HEK293 (cell line): Measurements from ENCODE around the gene LIPK.

Experiments
- CTCF ChIA-PET: fragments of 350-600 bp; formaldehyde crosslinking; extraction: SDS; loops from one replicate; lab custom pipeline; 2021; ENCODE audit warnings: antibody characterized with exemption; lab: Yijun Ruan, JAX
- POLR2A ChIA-PET: fragments of 300-600 bp; formaldehyde crosslinking; extraction: SDS; loops from one replicate; lab custom pipeline; 2020; ENCODE audit warnings: antibody characterized with exemption, inconsistent platforms; lab: Yijun Ruan, JAX
- H3K27ac ChIP-seq: fragments of 200-500 bp; sonication (Bioruptor generic); 2 replicates; pipeline ENCODE4 v1.5.1; 2014; ENCODE audit warnings: low read depth, low read length, control low read depth, inconsistent platforms; ENCODE audit errors: extremely low read depth
- H3K36me3 ChIP-seq, 2 experiments: fragments of 200-500 bp in 1 of 2; sonication (Bioruptor generic) in 1 of 2; 1 replicate in 1 of 2; 2 replicates in 1 of 2; pipeline ENCODE4 v1.5.1; 2014 to 2017; ENCODE audit warnings: inconsistent platforms in 2 of 2, low read length in 2 of 2; ENCODE audit not compliant: control insufficient read depth in 2 of 2, insufficient read depth in 1 of 2
- H3K4me1 ChIP-seq: fragments of 200-500 bp; sonication (Bioruptor generic); 2 replicates; pipeline ENCODE4 v1.5.1; 2014; ENCODE audit warnings: mild to moderate bottlenecking, low read length, inconsistent platforms; ENCODE audit not compliant: control insufficient read depth, insufficient read depth
- H3K4me3 ChIP-seq: 2 replicates; pipeline ENCODE4 v1.5.1; 2011; ENCODE audit warnings: low read depth, mild to moderate bottlenecking, control low read depth, low read length, moderate library complexity
- H3K9me3 ChIP-seq: fragments of 200-500 bp; sonication (Bioruptor generic); 2 replicates; pipeline ENCODE4 v1.5.1; 2014; ENCODE audit warnings: low read depth, low read length, inconsistent platforms; ENCODE audit not compliant: control insufficient read depth, insufficient read depth
- ATF2 ChIP-seq: fragments of 450-650 bp; formaldehyde crosslinking; IDR thresholded peaks from 2 replicates; pipeline ENCODE4 v1.5.1; 2016; ENCODE audit warnings: missing biosample characterization, missing genetic modification characterization, low read depth
- CTCF ChIP-seq: fragments of 450-650 bp; formaldehyde crosslinking; IDR thresholded peaks from 2 replicates; pipeline ENCODE4 v1.5.1; 2016; ENCODE audit warnings: missing biosample characterization, missing genetic modification characterization
- EGR2 ChIP-seq: fragments of 450-650 bp; formaldehyde crosslinking; IDR thresholded peaks from 2 replicates; pipeline ENCODE4 v1.5.1; 2016; ENCODE audit warnings: low read depth, missing biosample characterization, missing genetic modification characterization
- HOXC10 ChIP-seq: sonication (generic); formaldehyde crosslinking; IDR thresholded peaks from 2 replicates; pipeline ENCODE4 v1.8.1; 2023; ENCODE audit warnings: mild to moderate bottlenecking, missing genetic modification reagents
- INSM2 ChIP-seq: fragments of 450-650 bp; formaldehyde crosslinking; IDR thresholded peaks from 2 replicates; pipeline ENCODE4 v1.5.1; 2016; ENCODE audit warnings: missing biosample characterization, missing genetic modification characterization
- KLF17 ChIP-seq: fragments of 450-650 bp; formaldehyde crosslinking; IDR thresholded peaks from 2 replicates; pipeline ENCODE4 v1.5.1; 2016; ENCODE audit warnings: missing biosample characterization, missing genetic modification characterization
- SCRT1 ChIP-seq: fragments of 450-650 bp; formaldehyde crosslinking; IDR thresholded peaks from 2 replicates; pipeline ENCODE4 v1.5.1; 2016; ENCODE audit warnings: missing biosample characterization, missing genetic modification characterization, borderline replicate concordance
- TCF7L2 ChIP-seq: IDR thresholded peaks from 2 replicates; pipeline ENCODE4 v1.6.1; 2011; ENCODE audit warnings: low read depth, mild to moderate bottlenecking, inconsistent platforms, low read length, moderate library complexity, borderline replicate concordance
- ZBTB49 ChIP-seq: fragments of 450-650 bp; formaldehyde crosslinking; IDR thresholded peaks from 2 replicates; pipeline ENCODE4 v1.5.1; 2016; ENCODE audit warnings: missing biosample characterization, missing genetic modification characterization, low read depth
- ZBTB6 ChIP-seq: fragments of 450-650 bp; formaldehyde crosslinking; IDR thresholded peaks from 2 replicates; pipeline ENCODE4 v1.5.1; 2017; ENCODE audit warnings: missing biosample characterization, missing genetic modification characterization
- ZBTB8A ChIP-seq: fragments of 450-650 bp; formaldehyde crosslinking; IDR thresholded peaks from 2 replicates; pipeline ENCODE4 v1.5.1; 2016; ENCODE audit warnings: missing biosample characterization, missing genetic modification characterization
- ZFHX2 ChIP-seq: fragments of 450-650 bp; formaldehyde crosslinking; conservative IDR thresholded peaks from 2 replicates; pipeline ENCODE4 v1.5.1; 2016; ENCODE audit warnings: missing biosample characterization, missing genetic modification characterization
- ZNF24 ChIP-seq: fragments of 450-650 bp; formaldehyde crosslinking; IDR thresholded peaks from 2 replicates; pipeline ENCODE4 v1.5.1; 2016; ENCODE audit warnings: missing biosample characterization, missing genetic modification characterization
- ZNF341 ChIP-seq: fragments of 450-650 bp; formaldehyde crosslinking; IDR thresholded peaks from 2 replicates; pipeline ENCODE4; 2016; ENCODE audit warnings: low read depth, missing biosample characterization, missing genetic modification characterization
- ZNF391 ChIP-seq: fragments of 450-650 bp; formaldehyde crosslinking; IDR thresholded peaks from 2 replicates; pipeline ENCODE4 v1.5.1; 2016; ENCODE audit warnings: low read depth, missing biosample characterization, missing genetic modification characterization, borderline replicate concordance
- ZNF394 ChIP-seq: fragments of 450-650 bp; formaldehyde crosslinking; IDR thresholded peaks from 2 replicates; pipeline ENCODE4 v1.5.1; 2016; ENCODE audit warnings: missing biosample characterization, missing genetic modification characterization, mild to moderate bottlenecking, moderate library complexity, borderline replicate concordance
- ZNF623 ChIP-seq: fragments of 450-650 bp; formaldehyde crosslinking; IDR thresholded peaks from 2 replicates; pipeline ENCODE4 v1.5.1; 2016; ENCODE audit warnings: missing biosample characterization, missing genetic modification characterization
- ZNF677 ChIP-seq: fragments of 450-650 bp; IDR thresholded peaks from 2 replicates; pipeline ENCODE4 v1.5.0; 2018; ENCODE audit warnings: missing biosample characterization, mild to moderate bottlenecking, missing genetic modification characterization, moderate library complexity
- ZNF791 ChIP-seq: fragments of 450-650 bp; formaldehyde crosslinking; IDR thresholded peaks from 2 replicates; pipeline ENCODE4 v1.5.1; 2016; ENCODE audit warnings: missing biosample characterization, missing genetic modification characterization

Gene LIPK

GRCh38 chr10:88800152-88801125 lies 94.4 kb downstream of the LIPK start:
- ChIA-PET CTCF (interaction anchor here (0.6 to 1.2 kb wide), 5 partner anchors 10 to 1089 kb away, joined by 3 to 8 read pairs (median 4); no protein-coding TSS in a partner anchor), POLR2A (no interaction called here)
- Histone ChIP-seq H3K9me3 (no peaks in the 10 kb centered on the region), H3K4me3 (no peak overlapping the region), H3K27ac (no peak overlapping the region), H3K4me1 (no peaks in the 10 kb centered on the region), H3K36me3 (no peaks in the 10 kb centered on the region)
- TF ChIP-seq CTCF (tag by site-specific recombination), result no peak
- peak; percentile 36; the same call in 1 of the 2 replicates for TF ChIP-seq EGR2 (tag by site-specific recombination)
- TF ChIP-seq ZNF791 (tag by site-specific recombination), result no peak
- TF ChIP-seq ATF2 (tag by site-specific recombination), result peak; percentile 69
- no peak for TF ChIP-seq ZNF623
- TF ChIP-seq KLF17 (tag by site-specific recombination), result no peak
- no peak for TF ChIP-seq ZNF24 (tag by site-specific recombination)
- no peak for TF ChIP-seq ZBTB49 (tag by site-specific recombination)
- TF ChIP-seq ZBTB8A (tag by site-specific recombination), result no peak
- TF ChIP-seq TCF7L2, result no peak
- no peak for TF ChIP-seq ZNF341
- no peak for TF ChIP-seq ZNF677 (tag by site-specific recombination)
- no peak for TF ChIP-seq HOXC10
- TF ChIP-seq ZNF394 (tag by site-specific recombination), result no peak
- no peak for TF ChIP-seq ZBTB6
- TF ChIP-seq INSM2 (tag by site-specific recombination), result no peak
- 0 out of 2 replicates have a peak, but pooled peaks have one; percentile 8 for TF ChIP-seq ZFHX2 (tag by site-specific recombination)
- TF ChIP-seq ZNF391 (tag by site-specific recombination), result no peak
- no peak for TF ChIP-seq SCRT1 (tag by site-specific recombination)
